HG03442 (cell line): Measurements from ENCODE around the gene PTPDC1.

Experiments
- ATAC-seq: cut with Tn5 transposase; IDR thresholded peaks from one replicate; pipeline ENCODE4 v1.9.1; 2021; ENCODE audit warnings: mild to moderate bottlenecking, moderate library complexity; ENCODE audit not compliant: unreplicated experiment

PTPDC1 gene

GRCh38 chr9:94084314-94084713 lies at the start of gene PTPDC1:
PTPDC1 (plus strand) TSS chr9:94084464; CDS start chr9:94084531, 67 bp downstream.
- ATAC-seq: no peak

DNA sequence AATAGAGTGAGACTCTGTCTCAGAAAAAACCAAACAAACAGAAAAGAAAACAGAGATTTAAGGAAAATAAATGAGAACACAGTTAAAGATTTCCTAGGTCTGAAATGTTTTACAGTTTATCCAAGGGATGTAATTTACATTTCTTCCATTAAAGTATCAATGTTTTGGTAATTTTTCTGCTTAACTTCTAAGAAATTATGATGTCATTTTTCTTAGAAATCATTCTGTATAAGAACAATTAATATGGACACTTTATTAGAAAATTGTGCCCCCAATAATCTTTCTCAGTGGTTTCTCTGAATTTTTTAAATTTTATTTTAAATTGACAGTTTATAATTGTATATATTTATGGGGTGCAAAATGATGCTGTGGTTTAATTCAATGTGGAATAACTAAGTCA lies 49.8 kb upstream of the PTPDC1 start:
- ATAC-seq: no peak

GRCh38 chr9:94039786-94040185 lies 44.5 kb upstream of the PTPDC1 start:
- ATAC-seq: no peak

- no peak for ATAC-seq
Measured at GRCh38 chr9:94042516-94043360, 41.5 kb upstream of the PTPDC1 start.

- ATAC-seq: no peak
Measured at GRCh38 chr9:94054716-94055115, 29.5 kb upstream of the PTPDC1 start.

DNA sequence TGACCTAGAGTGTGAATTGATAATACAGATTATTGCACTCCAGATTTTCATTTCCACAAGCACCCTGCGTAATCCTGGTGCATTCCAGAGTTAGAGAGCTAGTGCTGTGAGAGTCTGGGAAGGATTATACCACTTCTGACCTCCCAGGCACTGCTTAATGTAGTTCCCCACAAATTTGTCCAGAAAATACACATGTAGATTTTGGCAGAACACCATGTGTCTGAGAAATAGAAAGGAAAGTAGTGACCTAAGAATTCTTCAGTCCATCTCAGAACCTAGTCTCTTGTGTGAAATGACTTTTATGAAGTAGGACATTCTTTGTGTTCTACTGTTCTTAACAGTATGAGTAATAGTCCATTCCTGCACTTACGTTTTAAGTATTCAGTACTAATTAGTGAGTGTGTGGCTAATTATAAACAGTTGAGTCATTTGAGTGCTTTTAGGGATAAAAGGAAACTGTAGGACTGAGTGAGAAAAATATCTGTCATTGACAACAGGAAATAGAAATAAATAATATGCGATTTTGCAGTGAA lies 27.8 kb upstream of the PTPDC1 start:
- ATAC-seq: no peak

- ATAC-seq: no peak
Measured at GRCh38 chr9:94057918-94058317, 26.3 kb upstream of the PTPDC1 start.

DNA sequence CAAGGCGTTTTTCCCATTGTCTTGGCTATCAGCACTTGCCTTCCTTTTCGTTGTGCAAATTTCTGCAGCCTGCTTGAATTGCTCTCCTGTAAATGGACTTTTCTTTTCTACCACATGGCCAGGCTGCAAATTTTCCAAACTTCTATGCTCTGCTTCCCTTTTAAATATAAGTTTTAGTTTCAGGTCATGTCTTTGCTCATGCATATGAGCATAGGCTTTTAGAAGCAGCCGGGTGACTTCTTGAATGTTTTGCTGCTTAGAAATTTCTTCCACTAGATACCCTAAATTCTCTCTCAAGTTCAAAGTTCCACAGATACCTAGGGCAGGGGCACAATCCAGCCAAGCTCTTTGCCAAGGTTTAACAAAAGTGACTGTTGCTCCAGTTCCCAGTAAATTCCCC lies 22.4 kb upstream of the PTPDC1 start:
- ATAC-seq: no peak

GRCh38 chr9:94065535-94065961 lies 18.7 kb upstream of the PTPDC1 start:
- no peak for ATAC-seq

- no peak for ATAC-seq
Measured at GRCh38 chr9:94068257-94068656, 16.0 kb upstream of the PTPDC1 start.

GRCh38 chr9:94076557-94076956 lies 7.7 kb upstream of the PTPDC1 start:
- no peak for ATAC-seq

DNA sequence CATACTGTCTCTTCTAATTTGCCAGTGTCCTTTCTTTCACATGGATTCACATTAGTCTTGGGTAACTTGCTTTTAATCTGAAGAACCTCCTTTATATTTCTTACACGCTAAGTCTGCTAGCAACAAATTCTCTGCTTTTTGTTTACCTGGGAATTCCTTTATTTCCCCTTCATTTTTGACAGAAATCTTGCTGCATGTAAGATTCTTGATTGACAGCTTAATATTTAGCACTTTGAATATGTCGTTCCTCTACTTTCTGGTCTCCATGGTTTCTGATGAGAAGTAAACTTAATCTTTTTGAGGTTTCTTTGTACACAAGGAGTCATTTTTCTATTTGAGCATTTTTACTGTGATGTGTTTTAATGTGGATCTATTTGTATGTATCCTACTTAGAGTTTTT lies 6.2 kb upstream of the PTPDC1 start:
- ATAC-seq: no peak

DNA sequence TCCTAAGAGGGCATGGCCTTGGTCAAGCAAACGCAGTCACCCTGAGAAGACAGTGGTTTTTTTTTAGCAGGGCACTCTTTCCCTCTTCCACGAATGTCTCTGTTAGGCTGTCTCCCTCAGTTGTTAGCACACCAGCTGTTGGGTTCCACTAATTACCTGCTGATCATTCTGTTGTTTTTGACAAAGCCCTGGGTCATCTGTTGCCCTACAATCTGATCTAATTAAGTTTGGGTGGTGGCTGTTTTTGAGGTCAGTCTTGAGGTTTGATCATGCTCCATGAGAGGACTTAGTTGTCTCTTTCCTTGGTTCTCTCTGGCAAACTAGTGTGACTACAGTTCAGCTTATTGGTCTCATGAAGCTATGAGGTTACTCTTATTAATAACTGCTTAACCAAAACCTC lies 5.0 kb upstream of the PTPDC1 start:
- ATAC-seq: no peak

DNA sequence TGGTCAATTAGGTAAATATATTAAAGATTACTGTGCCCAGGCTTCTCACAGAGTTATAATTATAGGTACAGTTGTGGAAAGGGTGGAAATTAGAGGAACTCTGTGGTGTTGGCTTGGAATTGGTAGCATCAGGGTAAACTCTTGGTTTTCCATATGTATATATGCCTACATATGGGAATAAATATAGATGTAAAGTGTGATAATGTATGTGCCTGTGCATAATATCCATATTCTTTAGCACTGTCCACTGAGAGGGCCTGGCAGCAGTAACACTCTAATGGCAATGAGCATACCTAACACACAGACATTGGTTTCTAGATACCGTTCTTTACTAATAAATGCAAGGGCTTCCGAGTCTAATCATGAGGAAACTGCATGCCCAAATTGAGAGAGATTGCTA lies 4.0 kb upstream of the PTPDC1 start:
- no peak for ATAC-seq

DNA sequence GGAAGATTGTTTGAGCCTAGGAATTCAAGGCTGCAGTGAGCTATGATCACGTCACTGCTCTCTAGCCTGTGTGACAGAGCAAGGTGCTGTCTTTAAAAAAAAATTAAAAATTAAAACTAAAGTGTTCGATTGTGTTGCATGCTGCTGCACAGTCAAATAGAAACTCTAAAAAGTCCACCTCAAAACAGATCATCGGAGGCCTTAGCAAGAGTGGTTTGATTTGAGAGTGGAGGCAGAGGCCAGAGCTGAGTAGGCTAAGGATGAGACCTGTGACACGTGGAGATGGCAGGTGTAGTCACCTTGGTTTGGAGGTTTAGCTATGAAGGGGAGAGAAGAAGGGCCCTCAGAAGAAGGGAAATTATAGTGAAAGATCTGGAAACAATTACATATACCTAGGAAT lies 2.8 kb upstream of the PTPDC1 start:
- ATAC-seq: no peak

GRCh38 chr9:94081864-94082463 lies 2.3 kb upstream of the PTPDC1 start:
- ATAC-seq: no peak

- ATAC-seq: no peak
Measured at GRCh38 chr9:94082553-94082952, 1.7 kb upstream of the PTPDC1 start.

DNA sequence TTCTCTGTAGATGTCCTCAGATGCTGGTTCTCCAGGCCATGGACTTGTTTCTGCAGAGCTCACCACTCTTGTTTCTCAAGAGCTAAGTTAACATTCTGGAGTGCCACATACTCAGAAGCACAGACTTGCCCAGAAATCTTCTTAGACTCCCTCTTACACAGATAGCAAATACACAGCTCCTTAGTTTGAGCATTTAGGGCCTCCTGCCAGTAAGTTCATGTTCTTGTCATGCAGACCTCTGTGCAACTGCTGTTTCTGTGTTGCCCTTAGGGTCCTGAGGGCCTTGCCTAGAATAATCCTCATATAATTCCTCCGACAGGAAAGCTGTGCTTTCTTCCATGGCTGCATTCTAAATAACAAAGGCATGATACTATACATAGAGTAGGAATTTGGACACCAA lies 1.3 kb upstream of the PTPDC1 start:
- no peak for ATAC-seq

- ATAC-seq: no peak
Measured at GRCh38 chr9:94083384-94083783, 880 bp upstream of the PTPDC1 start.

GRCh38 chr9:94085062-94085639 lies 887 bp downstream of the PTPDC1 start:
- ATAC-seq: no peak

- no peak for ATAC-seq
Measured at GRCh38 chr9:94086486-94087345, 2.5 kb downstream of the PTPDC1 start.
